HUDEP-2 (cell line): Measurements from ENCODE around the gene RDH12.
"Not testable (repeated sequence)": the region's sequence is repeated elsewhere in the genome, so short reads cannot be mapped to it uniquely, and the experiment has no call there.

Experiments used
- DNase-seq, 76 experiments: peaks; one replicate each; lab custom pipeline; 2025; ENCODE audit not compliant: unreplicated experiment in 76 of 76; lab: John Stamatoyannopoulos, UW

RDH12 gene

GRCh38 chr14:67701492-67701891, at the start of gene RDH12:
Gene RDH12 (plus strand): TSS chr14:67701886. CDS start chr14:67722643, 20,757 bp downstream.
- DNase-seq: not testable (repeated sequence)

GRCh38 chr14:67652189-67652588, 49.5 kb upstream of the RDH12 start:
- DNase-seq: no peak

GRCh38 chr14:67653651-67654280, 47.9 kb upstream of the RDH12 start:
- DNase-seq: no peak

GRCh38 chr14:67663633-67664032, 38.1 kb upstream of the RDH12 start:
- DNase-seq: no peak

GRCh38 chr14:67665868-67666267, 35.8 kb upstream of the RDH12 start:
- DNase-seq: no peak

- peak in 25 of 76 experiments; percentile 3 to 48 (median 21) for DNase-seq
Measured at GRCh38 chr14:67666750-67667449, 34.8 kb upstream of the RDH12 start.

- DNase-seq: no peak
Measured at GRCh38 chr14:67668559-67668958, 33.1 kb upstream of the RDH12 start.

- DNase-seq: no peak
Measured at GRCh38 chr14:67673451-67673850, 28.2 kb upstream of the RDH12 start.

- peak in 47 of 76 experiments; percentile 2 to 62 (median 30) for DNase-seq
Measured at GRCh38 chr14:67674139-67674479, 27.6 kb upstream of the RDH12 start.

GRCh38 chr14:67674480-67675218, 27.0 kb upstream of the RDH12 start, which contains the start of gene VTI1B:
Gene VTI1B (minus strand): TSS chr14:67674632. CDS start chr14:67674489, 143 bp downstream.
- peak in 69 of 76 experiments; percentile 7 to 87 (median 58) for DNase-seq

- peak in 1 of 76 experiments; percentile 42 for DNase-seq
Measured at GRCh38 chr14:67675219-67675582, 26.5 kb upstream of the RDH12 start.

GRCh38 chr14:67679006-67679405, 22.7 kb upstream of the RDH12 start:
- DNase-seq: no peak

- peak in 36 of 76 experiments; percentile 4 to 73 (median 40) for DNase-seq
Measured at GRCh38 chr14:67680121-67680602, 21.5 kb upstream of the RDH12 start.

GRCh38 chr14:67680941-67681340, 20.7 kb upstream of the RDH12 start:
- peak in 18 of 76 experiments; percentile 3 to 37 (median 19) for DNase-seq

- no peak for DNase-seq
Measured at GRCh38 chr14:67683842-67684241, 17.8 kb upstream of the RDH12 start.

- DNase-seq: no peak
Measured at GRCh38 chr14:67690011-67690410, 11.7 kb upstream of the RDH12 start.

- peak in 75 of 76 experiments; percentile 9 to 90 (median 77) for DNase-seq
Measured at GRCh38 chr14:67694791-67695393, 6.8 kb upstream of the RDH12 start.

GRCh38 chr14:67695394-67695949, 6.2 kb upstream of the RDH12 start, which contains the start of gene RDH11:
Gene RDH11 (minus strand): TSS chr14:67695764. CDS start chr14:67695703, 61 bp downstream.
- DNase-seq: peak in 74 of 76 experiments; percentile 29 to 89 (median 74)

- no peak for DNase-seq
Measured at GRCh38 chr14:67697006-67697405, 4.7 kb upstream of the RDH12 start.

- no peak for DNase-seq
Measured at GRCh38 chr14:67698179-67698578, 3.5 kb upstream of the RDH12 start.
